Activated CD8-positive, alpha-beta memory T cell treated with anti-CD3 and anti-CD28 coated beads, Interleukin-2, amount 50 U/mL, for 48 hours (primary cell): ENCODE results near the gene PDE1A.

Experiments used
- DNase-seq: peaks from one replicate; pipeline ENCODE4 v3.0.0-alpha.2; 2020

Gene PDE1A

DNA sequence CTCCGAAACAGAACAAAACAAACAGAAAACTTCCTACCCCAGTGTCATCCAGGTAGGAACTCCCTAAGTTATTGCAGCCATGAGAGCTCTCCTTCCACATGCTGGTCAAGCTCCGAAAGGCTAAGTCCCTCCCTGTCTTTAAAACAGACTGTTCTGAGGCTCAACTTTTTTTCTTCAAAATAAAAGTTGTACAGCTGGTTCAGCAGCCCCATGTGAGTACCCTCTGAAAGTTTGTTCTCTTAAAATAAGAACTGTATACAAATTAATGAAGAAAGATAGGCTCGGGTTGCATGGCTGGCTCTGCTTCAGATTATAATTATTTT, at the start of gene PDE1A:
Gene PDE1A (minus strand): TSS at position 119 of the 323 bp plus-strand sequence.
- no peak for DNase-seq

DNA sequence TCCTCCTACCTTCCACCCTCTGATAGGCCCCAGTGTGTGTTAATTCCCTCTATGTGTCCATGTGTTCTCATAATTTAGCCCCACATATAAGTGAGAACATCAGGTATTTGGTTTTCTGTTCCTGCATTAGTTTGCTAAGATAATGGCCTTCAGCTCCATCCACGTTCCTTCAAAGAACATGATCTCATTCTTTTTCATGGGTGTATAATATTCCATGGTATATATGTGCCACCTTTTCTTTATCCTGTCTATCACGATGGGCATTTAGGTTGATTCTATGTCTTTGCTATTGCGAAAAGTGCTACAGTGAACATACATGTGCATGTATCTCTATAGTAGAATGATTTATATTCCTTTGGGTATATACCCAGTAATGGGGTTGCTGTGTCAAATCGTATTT, 46.8 kb upstream of the PDE1A start:
- no peak for DNase-seq

DNA sequence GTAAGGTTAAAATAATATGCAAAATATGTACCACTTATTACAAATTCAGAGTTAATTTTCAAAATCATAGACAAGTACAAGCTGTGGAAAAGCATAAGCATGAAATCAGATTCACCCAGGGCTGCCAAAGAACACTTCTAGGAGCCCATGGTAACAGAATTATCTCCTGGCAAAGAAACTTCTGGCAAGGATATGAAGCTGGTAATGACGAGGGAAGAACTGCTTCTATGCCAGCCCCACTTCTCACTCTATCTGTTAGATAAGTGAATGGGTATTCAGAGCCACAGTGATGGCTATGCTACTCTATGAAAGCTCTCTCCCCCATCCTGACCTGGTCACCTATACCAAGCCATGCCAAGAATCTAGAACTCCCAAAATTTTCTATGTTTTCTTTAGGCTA, 36.9 kb upstream of the PDE1A start:
- DNase-seq, result no peak

DNA sequence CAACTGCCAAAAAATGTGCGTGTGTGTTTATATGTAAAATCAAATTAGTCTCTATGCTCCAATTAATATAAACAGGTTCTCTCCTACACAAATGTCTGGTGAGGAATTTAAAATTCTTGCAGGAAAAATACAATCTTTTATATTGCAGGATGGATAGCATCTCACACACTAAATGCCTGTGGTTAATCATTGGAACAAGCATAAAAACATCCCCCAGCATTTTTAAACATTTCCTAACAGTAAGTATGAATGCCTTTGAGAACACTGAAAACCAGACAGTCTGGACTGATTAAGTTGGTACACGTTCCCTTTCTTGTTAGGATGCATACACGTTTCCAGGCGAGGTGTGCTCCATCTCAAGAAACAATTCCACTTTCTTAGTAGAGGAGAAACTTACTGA, 29.9 kb upstream of the PDE1A start:
- DNase-seq, result no peak

DNA sequence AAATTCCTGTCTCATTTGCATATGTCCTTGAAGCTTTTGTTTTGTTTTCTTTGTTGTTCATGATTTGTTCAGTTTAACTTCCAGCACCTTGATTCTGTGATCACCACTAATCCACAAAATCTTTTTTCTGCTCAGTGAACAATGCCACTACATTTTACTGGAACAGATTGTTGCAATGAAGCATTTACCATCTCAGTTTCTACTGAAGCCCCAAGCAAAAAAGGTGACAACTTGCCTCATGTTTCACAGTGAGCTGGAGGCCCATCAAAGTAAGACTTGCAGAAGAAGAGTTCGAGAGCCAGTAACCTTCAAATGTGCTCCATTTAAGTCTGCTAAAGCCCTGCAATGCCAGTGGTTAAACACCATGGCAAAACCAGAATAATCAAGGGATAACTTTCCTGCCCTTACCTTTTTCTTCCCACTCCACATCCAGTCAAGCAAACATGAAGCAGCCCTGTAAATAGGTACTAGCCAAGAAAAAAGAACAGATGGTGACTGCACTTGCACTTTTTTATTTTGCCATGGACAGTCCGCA, 25.7 kb upstream of the PDE1A start:
- no peak for DNase-seq

DNA sequence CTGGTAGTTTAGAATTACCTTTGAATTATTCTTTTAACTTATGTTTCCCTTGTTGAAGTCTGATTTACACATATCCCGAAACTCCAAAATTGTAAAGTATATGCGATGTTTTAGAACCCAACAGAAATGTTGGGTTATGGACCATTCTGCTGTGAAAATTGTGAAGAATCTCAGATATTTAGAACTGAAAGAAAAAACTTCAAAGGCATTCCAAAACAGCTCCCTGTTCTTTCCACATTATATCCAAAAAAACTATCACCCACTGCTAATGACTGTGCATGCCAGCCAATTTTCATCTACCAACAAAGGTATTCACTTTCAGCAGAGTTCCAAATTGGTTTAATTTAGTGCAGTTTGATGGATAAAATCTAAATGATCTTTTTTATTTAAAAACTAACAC, 21.5 kb upstream of the PDE1A start:
- DNase-seq, result no peak

DNA sequence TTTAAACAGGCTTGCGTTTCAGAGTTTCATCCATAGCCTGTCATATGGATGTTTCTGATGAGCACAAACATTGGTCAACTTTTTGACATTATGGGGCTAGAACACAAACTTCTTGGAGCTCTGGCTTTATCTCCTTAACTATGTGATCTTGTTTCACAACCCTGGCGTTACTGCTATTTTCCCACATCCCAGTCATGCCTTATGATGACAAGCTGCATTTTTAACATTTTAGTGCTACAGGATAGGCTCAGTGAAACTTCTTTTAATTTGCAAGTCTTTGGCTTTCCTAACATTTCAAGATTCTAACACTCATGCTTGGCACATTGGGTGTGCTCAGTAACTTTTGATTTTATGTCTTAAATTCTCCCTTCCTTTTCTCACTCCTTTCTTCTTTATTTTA, 21.0 kb upstream of the PDE1A start:
- DNase-seq, result no peak

DNA sequence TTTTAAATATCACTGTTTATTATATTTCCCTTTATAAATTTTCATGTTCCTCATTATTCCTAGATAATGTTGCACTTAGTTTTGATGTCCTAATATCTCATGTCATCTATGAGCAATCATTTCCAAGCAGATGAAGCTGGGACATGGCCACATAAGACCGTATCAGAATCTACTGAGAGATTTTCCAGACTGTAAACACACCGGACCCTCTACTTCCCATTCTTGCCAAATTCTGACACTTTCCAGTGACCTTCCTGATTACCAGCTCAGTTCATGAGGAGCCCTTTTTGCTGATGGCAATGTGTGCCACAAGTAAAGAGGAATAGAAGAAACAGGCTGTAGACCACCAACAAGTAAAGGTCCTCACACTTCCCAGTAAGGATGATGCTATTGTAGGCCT, 20.3 kb upstream of the PDE1A start:
- DNase-seq, result no peak

DNA sequence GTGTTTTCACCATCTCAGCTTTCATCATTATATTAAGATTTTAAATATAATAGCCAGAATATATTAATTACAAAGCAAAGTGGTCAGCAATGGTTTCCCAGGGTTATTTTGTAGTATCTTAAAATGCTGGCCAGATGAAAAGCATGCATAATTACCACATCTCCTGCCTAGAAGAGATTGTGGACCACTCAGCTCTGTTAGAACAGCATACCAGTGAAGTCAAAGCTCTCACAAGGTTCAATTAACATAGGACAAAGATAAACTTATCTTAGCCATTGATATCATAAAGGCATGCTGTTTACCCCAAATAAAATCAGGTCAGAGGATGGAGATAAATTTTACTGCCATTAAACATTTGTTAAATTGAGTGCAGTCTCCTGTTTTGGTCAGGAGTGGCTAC, 19.3 kb upstream of the PDE1A start:
- DNase-seq, result no peak

DNA sequence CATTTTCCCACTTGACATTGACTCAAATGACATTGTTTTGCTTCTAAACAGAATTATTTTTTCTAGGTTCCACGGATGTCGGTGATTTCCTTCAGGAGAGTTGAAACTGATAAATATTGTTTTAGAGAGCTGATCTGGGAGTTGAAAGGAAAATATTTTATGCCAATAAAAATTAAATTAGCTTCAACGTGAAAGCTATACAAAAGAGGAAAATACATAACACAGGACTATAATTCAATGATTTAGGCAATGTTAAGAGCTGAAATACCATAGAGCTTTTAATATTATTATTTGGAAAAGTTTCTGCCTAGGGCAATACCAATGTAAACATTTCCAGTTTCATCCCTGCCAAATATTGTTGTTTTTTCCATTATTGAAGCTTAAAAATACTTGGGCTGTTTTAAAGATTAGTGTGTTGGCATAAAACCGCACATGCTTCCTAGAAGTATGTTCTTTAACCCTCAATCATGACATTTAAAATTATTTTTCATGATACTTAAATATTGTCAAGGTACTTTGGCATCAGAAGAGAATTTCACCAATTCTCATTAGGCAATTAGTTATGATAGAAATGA, 18.6 kb upstream of the PDE1A start:
- no peak for DNase-seq

DNA sequence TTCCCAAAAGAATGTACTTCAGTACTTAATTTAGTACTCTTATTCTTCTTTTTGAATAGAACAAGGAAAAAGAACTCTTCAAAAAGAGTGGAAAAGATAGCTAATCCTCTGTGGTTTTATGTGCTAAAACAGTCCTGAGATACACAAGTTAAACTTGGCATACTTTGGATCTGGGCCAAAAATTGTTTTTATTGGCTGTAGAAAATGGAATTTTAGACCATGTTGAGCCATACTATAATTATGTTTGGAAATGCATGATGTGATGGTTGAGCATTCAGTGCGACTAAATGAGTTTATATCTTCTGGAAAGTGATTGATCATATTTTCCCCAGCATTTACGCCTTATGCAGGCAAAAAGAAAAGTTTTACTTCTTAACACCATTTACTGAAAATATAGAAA, 18.0 kb upstream of the PDE1A start:
- DNase-seq, result no peak

DNA sequence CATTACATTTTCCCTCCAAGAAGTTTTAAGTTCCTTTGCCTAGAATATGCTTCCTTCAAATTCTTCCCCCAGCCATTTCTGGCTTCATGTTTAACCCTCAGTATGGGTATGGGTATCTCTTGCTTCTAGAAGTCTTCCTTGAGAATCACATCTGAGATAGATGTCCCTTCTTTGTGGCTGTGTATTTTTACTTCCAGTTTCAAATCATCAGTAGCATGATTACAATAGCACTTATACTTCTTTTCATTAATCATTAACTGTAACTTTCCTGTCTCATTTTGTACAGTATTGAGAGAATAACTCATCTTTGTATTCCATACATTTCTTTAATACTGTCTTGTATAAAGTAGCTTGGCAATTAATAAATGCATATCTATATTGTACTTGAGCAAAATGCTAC, 17.3 kb upstream of the PDE1A start:
- DNase-seq, result no peak

DNA sequence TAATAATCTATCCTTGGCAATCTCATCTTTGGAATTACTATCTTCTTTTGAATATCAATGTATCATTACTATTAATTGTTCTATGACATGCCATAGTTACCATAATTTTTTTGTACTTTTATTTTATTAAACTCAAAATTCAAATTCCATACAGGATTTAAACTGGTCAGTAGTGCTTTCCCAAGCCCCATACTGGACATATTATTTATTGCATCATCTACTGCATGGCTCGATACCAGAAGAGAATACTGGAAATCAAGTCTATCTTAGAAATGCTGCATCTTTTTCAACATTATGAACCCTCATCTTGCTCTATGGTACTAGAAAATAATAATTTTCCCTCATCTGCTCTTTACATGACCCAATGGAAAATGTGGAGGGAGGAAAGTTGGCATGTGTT, 9.4 kb upstream of the PDE1A start:
- no peak for DNase-seq

DNA sequence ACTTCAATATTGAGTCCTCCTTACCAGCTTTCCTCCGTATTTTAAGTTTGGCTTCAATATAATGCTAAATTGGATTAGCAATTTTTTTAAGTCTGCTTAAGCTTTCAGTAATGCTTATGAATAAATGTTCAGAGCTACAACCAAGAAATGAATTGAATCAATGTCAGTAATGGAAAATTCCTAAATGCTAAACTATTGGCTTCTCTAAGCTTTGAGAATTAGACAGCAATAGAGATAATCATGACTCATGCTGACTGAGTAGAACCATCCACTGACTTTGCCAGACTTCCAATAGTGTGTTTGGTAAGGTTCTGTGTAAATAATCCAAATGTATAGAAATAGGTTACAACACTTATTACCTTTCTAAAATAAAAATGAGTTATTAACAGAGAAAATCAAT, 8.9 kb upstream of the PDE1A start:
- no peak for DNase-seq

DNA sequence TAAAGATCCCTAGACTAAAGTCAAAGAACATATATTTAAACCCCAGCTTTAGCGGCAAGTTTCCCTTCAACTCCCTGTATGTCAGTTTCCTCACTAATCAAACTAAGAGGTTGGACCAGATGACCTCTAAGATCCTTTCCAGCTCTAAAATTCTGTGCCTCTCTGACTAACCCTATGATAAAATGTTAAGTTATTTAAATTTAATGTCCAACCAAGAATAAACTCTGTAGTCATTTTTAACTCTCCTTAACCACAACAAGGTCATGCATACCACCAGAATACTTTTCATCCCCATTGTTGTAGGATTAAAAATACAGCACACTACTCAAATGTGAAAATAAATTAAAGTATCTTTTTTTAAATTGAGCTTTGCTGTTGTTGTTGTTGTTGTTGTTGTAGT, 5.2 kb upstream of the PDE1A start:
- no peak for DNase-seq

DNA sequence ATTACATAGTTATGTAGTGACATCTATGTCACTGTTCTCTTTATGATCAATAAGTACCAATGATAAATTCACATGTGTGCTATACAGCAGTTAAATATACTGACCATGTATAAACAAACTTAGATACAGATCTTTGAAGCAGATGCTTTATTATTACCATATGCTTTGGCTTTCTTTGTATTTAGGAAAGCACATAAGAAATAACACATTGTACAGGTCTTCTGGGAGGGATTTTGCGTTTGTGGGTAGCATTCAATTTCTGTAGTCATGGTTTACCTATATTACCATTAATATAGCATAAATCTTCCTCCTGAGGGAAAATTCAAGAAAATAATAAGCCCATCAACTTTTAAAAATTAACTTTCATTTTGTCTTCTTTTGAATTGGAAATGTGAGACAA, 1.6 kb upstream of the PDE1A start:
- no peak for DNase-seq

DNA sequence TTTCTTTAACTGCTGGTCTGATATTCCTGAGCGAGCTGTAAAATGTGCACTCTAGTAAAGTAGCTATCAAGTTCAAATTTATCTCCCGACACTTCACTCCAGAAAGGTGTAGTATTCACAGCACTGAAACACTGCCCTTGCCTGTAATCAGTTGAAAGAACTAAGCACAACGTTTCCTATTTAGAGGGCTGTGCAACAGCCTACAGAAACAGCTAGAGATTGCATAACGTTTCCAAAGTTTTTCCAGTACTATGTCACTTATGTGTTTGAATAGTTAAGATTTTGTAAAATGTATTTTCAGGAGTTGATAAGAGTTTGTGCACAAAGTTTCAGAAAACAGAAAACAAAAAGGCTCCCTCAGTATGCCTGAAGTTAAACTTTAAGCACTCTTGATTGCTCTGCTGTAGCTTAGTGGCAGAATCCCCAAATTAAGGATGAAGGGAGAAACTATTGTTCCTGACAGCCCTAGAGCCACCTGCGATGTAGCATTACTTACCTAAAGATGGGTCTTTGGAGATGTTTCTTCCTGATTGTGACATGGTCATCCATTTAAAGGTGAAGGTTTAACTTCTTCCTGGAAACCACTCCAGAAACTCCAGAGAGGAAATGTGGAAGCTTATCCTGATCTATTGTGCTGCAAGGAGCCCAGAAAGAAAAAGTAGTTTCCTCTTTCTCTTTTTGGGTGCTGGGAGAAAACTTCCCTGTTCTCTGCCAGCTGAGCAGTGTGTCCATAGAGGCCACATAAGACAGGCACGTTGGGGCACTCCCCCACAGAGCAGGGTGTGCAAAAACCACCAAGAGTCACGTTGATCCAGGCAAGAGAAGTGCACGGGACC, 536 bp downstream of the PDE1A start:
- DNase-seq, result no peak

DNA sequence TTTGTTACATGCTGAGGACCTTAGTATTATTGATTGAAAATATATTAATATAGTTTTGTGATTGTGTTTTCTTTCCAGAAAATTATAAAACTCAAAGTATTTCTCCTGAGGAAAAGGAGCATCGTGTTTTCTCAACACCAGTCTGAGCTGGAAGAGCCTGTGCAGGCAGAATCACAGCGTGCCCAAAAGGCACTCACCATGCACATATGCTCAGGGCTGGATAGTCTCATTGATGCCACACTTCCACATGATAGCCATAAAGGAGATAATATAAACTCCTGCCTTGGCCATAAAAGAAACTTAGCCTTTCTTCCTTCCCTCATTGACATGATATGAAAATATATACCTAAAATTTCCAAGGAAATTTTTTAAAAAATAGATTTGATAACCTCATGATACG, 4.0 kb downstream of the PDE1A start:
- no peak for DNase-seq

DNA sequence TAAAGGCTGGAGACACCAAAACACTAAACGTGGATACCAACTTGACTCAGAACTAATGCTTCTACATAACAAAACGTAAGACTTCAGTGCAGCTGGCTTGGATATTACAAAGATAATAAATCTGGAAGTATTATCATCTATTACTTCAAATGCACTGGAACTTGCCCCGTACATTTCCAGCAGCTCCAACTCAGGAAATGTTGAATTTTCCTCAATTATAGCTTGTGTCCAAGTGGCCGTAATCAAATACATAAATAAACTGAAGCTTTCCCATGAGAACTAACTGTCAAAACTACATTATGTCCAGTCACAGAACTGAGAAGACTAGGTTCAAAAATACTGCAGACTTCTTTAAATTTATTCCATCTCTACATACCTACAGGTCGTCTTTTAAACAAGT, 6.2 kb downstream of the PDE1A start:
- no peak for DNase-seq

DNA sequence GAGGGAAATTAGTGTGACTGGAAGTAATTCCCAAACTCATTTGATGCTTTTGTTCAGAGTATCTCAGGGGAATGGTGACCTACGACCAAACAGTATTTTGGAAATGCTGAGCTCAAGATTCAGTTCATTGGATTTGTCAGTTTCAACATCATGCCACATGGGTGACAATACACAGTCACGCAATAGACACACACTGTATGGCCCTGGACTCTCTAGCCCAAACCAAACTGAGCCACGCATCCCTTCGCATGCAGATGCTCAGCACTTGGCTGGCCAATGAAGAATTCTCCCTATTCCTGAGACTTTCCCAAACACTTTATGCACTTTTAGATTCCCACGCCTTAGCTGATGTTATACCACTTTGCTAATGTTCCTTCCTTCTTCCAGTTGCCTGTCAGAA, 10.0 kb downstream of the PDE1A start:
- no peak for DNase-seq

DNA sequence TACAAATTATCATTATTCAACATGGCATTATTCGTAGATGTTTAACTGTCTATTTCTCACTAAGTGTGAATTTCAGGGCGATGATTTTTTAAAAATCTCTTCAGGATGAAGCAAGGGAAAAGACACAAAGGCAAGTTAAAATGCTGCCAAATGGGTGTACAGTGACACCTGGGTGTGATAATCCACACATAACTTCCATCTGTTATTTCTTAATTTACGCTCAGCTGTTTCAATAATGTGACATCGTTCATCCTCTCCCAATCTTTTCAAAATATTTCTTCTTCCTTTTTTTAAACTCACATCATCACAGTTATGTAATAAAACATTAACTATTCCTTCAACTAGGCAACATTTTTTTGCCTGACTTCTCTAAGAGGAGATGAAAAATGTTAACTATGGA, 10.6 kb downstream of the PDE1A start:
- no peak for DNase-seq

DNA sequence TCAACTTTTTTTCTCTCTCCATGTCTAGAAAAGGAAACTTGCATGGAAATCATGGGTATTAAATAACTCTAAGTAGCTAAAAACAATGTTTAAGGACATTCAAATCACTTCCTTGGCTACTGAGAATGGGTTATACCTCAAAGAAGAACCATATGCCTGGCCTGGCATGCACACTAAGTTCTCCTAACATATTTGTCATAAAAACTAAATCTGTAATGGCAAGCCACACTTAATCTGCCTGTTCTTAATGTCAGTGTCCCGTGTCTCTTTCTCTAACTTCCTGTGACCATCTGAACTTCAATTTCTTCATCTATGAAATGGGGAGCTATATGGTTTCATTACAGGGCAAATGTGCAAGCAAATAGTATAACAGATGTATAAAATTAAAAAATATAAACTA, 11.1 kb downstream of the PDE1A start:
- DNase-seq, result no peak

DNA sequence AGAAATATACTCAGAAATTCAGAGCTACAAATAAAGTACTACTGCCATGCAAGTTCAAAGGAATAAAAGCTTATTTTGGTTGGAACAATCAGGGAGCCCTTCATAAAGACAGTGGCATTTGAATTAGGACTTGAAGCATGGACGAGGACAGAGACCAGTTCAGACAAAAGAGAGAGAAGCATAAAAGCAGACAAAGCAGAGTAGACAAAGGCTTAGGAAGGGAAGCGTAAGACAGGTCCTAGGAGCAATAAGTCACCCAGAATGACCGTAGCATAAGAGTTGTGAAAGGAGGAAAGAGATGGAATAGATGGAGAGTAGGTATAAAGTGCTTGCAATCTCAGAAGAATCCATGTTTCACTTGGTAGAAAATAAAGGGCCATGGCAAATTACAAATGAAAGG, 14.0 kb downstream of the PDE1A start:
- DNase-seq, result no peak

DNA sequence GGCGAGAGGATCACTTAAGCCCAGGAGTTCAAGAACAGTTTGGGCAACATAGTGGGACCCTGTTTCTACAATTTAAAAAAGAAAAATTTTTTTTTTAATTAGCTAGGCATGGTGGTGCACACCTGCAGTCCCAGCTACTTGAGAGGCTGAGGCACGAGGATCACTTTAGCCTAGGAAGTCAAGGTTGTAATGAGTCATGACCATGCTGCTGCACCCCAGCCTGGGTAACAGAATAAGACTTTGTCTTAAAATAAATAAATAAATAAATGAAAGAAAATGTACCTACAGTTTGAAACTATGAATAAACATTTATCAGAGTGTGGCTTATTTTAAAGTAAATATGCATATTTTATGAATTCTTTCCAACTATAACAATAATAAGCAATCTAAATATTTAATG, 16.7 kb downstream of the PDE1A start:
- DNase-seq, result no peak

DNA sequence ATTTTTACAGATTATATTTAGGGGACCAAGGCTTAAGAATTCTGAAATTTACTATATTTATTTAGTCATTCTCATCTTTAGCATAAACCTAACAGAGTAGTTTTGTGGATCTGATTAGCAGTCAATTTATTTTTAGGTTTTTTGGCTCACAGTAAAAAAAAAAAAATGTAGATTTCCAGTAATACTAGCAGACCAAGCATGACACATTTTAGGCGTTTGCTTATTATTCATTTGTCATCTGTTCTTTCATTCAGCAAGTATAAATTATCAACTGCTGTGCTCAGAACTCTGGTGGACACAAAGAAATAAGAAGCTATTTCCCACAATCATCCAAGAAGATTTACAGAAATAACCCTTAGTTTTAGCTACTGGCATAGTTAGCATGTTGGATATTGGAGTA, 20.6 kb downstream of the PDE1A start:
- DNase-seq, result no peak
